ENCODE results near the gene CD2AP. TPM values are rescaled to one million over a fixed set of nuclear protein-coding genes. Genes with fewer than 3 reads are reported as not detected.

Gene CD2AP
- total and polyA plus RNA-seq, 2 of the 8 experiments (the other 6 are each of a cell fraction or from before 2014, with no cell fraction given) = 8.6 to 75.6 TPM

GRCh38 chr6:47456536-47456975 lies 21.0 kb upstream of the CD2AP start:
- WGBS, 2 experiments (ENCODE audit: extremely low coverage in 1 of 2, insufficient coverage in 1 of 2, insufficient read length in 1 of 2, insufficient replicate concordance in 2 of 2, low coverage in 1 of 2, low lambda C conversion rate in 2 of 2, missing lambda C conversion rate in 1 of 2) = 83% methylated on average over 2 of the region's 2 CpGs; no CpG with 5 or more reads in 1 of the 2 experiments
- Histone ChIP-seq H2BK20ac (ENCODE audit: low read length) (no peak overlapping the region), H3K9ac (replicated peaks in 1 of 4; ENCODE audit: extremely low read depth in 1 of 4, low read depth in 3 of 4, low read length in 3 of 4) (no peak overlapping the region), H3K4me1 (replicated peaks in 1 of 4; ENCODE audit: control insufficient read depth in 3 of 4, insufficient read depth in 4 of 4, low read length in 3 of 4) (0 out of 7 replicates have a peak, but pooled peaks cover 0 to 2% (median 0%) of the 10 kb centered on the region in 4 experiments), H2BK15ac (ENCODE audit: low read length) (no peak overlapping the region), H3K79me2 (ENCODE audit: control insufficient read depth in 1 of 2, insufficient read depth in 2 of 2, low read length in 2 of 2) (no peaks in the 10 kb centered on the region), H3K9me3 (ENCODE audit: insufficient read depth in 2 of 2, low read depth in 1 of 2, low read length in 1 of 2) (no peaks in the 10 kb centered on the region), H4K8ac (ENCODE audit: extremely low read depth, insufficient read depth, low read length) (no peak overlapping the region), H4K5ac (ENCODE audit: insufficient read length, low read depth, low read length) (no peak overlapping the region), H3K56ac (replicated peaks; ENCODE audit: insufficient read length, low read depth, low read length) (no peak overlapping the region), H2BK12ac (ENCODE audit: low read depth, low read length) (no peak overlapping the region), H3K79me1 (ENCODE audit: low read depth, low read length) (no peaks in the 10 kb centered on the region), H3K4me3 (ENCODE audit: extremely low read depth in 1 of 4, insufficient read depth in 2 of 4, low read depth in 3 of 4, low read length in 4 of 4) (no peak overlapping the region), H4K20me1 (replicated peaks in 1 of 2; ENCODE audit: control insufficient read depth in 1 of 2, insufficient read depth in 2 of 2, low read length in 2 of 2) (no peaks in the 10 kb centered on the region), H3K18ac (ENCODE audit: extremely low read depth, low read length) (no peak overlapping the region), H2AK5ac (ENCODE audit: low read depth, low read length) (no peak overlapping the region), H2BK5ac (ENCODE audit: low read depth, low read length) (no peak overlapping the region), H3K23ac (ENCODE audit: insufficient read length) (no peak overlapping the region), H3K4ac (replicated peaks; ENCODE audit: insufficient read length, low read depth, low read length) (no peak overlapping the region), H3K27me3 (replicated peaks in 1 of 4; ENCODE audit: control insufficient read depth in 3 of 4, extremely low read depth in 1 of 4, insufficient read depth in 3 of 4, low read length in 3 of 4) (no peaks in the 10 kb centered on the region), H3K14ac (ENCODE audit: insufficient read length) (no peak overlapping the region), H3K27ac (ENCODE audit: low read depth, low read length) (no peak overlapping the region), H3K36me3 (ENCODE audit: control insufficient read depth in 2 of 4, insufficient read depth in 4 of 4, low read length in 3 of 4) (no peaks in the 10 kb centered on the region), H2BK120ac (replicated peaks; ENCODE audit: low read depth, low read length) (no peak overlapping the region), H3K4me2 (ENCODE audit: insufficient read depth in 1 of 2, low read depth in 2 of 2, low read length in 2 of 2) (no peak overlapping the region), H3K23me2 (ENCODE audit: low read depth, low read length) (no peaks in the 10 kb centered on the region; the same call in 1 of the 2 replicates), H2AFZ (ENCODE audit: low read length) (no peak overlapping the region), H4K91ac (replicated peaks; ENCODE audit: insufficient read length, low read length) (no peak overlapping the region)
- ChIA-PET CTCF (ENCODE audit: partially characterized antibody) (no interaction called here), POLR2A (ENCODE audit: partially characterized antibody) (interaction anchor here (1.8 kb wide), 1 partner anchor 21 kb away, joined by 7 read pairs; the partner anchor contains the start of gene CD2AP)
- no peak for FAIRE-seq
- DNase-seq (ENCODE audit: low read depth in 1 of 2, low spot score in 2 of 2) = no peak
- TF ChIP-seq BRCA1 (IDR thresholded peaks at IDR 0.05; ENCODE audit: low read depth, low read length) (no peak), TBP (IDR thresholded peaks at IDR 0.05; ENCODE audit: low read depth, low read length) (no peak), RAD21 (IDR thresholded peaks at IDR 0.05 in 1 of 2, conservative IDR thresholded peaks at IDR 0.05 in 1 of 2; ENCODE audit: low read depth in 2 of 2, low read length in 2 of 2) (no peak), POLR2AphosphoS5 (IDR thresholded peaks at IDR 0.05; ENCODE audit: low read depth, low read length) (no peak), EZH2 (IDR thresholded peaks at IDR 0.05; ENCODE audit: low read depth, low read length, severe bottlenecking) (no peak), GABPA (IDR thresholded peaks at IDR 0.05; ENCODE audit: borderline replicate concordance, insufficient read depth, low read length) (no peak), TAF7 (optimal IDR thresholded peaks at IDR 0.05; ENCODE audit: borderline replicate concordance, low read depth, low read length) (no peak), SAP30 (IDR thresholded peaks at IDR 0.05; ENCODE audit: insufficient read depth, insufficient replicate concordance, low read length) (no peak), JUN (IDR thresholded peaks at IDR 0.05; ENCODE audit: low read depth, low read length) (no peak), EP300 (IDR thresholded peaks at IDR 0.05; ENCODE audit: borderline replicate concordance in 1 of 2, low read depth in 2 of 2, low read length in 2 of 2) (no peak), ASH2L (IDR thresholded peaks at IDR 0.05; ENCODE audit: low read length) (no peak), SUZ12 (IDR thresholded peaks at IDR 0.05; ENCODE audit: low read length) (no peak)
- TF ChIP-seq, protein P1, sequence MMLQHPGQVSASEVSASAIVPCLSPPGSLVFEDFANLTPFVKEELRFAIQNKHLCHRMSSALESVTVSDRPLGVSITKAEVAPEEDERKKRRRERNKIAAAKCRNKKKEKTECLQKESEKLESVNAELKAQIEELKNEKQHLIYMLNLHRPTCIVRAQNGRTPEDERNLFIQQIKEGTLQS (IDR thresholded peaks at IDR 0.05; ENCODE audit: insufficient read depth, low read depth, low read length) = no peak
